ENCODE data around the gene LENG8. TPM values are rescaled to one million over a fixed set of nuclear protein-coding genes. Genes with fewer than 3 reads are reported as not detected.
A peak's percentile ranks its signal among the peaks of the same experiment; 100 is the strongest.
"Not testable (repeated sequence)": the region's sequence is repeated elsewhere in the genome, so short reads cannot be mapped to it uniquely, and the experiment has no call there.

The LENG8 gene
- total RNA-seq, 1 donor from 2014 or later: 52.5 TPM

DNA sequence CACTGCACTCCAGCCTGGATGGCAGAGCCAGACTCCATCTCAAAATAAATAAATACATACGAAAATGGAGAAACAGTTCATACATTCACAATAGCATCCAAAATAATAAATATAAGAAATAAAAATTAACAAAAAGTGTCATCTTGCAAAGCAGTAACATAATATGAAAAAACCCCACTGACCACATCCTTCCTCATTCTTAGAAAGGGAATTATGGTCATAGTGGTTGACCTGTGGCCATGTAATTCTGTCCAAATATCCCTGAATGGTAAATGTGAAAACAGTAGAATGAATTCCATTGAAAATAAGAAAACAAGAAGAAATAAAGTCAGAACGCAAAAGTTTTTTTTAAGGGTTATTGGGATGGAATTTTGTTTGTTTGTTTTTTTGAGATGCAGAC, 31.1 kb downstream of the LENG8 start:
- no peak for DNase-seq (ENCODE audit: low read depth)

DNA sequence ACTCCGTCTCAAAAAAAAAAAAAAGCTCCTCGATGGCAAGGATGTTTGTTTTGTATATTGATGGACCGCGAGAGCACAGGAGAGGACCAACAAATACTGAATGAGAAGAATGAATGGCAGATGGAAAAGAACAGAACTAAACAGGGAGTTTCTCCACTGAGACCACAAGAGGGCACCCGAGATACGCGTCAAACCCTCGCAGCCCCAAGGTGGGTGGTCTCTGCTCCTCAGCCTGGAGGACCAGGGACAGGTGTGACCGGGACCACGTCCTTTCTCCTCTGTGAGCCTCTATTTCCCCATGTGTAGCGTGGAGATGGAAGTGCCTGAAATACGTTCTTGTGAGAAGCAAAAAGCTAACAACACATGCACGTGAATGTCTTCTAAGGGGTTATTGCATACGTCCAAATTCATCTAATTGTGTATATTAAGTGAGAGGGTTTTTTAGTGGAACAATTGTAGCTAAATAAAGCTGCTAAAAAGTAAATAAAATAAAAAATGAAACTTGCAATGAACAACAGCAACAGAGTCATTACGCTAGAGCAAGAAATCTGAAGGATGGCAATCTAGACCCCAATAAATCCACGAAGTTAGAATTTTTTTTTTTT, 32.4 kb downstream of the LENG8 start:
- peak; percentile 22 for DNase-seq (ENCODE audit: low read depth)

DNA sequence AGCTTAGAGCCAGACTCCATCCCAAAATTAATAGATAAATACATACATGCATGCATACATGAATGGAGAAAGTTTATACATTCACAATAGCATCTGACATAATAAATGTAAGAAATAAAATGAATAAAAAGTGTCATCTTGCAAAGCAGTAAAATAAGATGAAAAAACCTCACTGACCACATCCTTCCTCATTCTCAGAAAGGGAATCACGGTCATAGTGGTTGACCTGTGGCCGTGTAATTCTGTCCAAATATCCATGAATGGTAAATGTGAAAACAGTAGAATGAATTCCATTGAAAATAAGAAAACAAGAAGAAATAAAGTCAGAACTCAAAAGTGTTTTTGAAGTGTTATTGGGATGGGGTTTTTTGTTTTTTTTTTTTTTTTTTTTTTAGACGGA, 33.9 kb downstream of the LENG8 start:
- DNase-seq (ENCODE audit: low read depth): no peak

GRCh38 chr19:54484451-54484850, 35.5 kb downstream of the LENG8 start:
- DNase-seq (ENCODE audit: low read depth): no peak

DNA sequence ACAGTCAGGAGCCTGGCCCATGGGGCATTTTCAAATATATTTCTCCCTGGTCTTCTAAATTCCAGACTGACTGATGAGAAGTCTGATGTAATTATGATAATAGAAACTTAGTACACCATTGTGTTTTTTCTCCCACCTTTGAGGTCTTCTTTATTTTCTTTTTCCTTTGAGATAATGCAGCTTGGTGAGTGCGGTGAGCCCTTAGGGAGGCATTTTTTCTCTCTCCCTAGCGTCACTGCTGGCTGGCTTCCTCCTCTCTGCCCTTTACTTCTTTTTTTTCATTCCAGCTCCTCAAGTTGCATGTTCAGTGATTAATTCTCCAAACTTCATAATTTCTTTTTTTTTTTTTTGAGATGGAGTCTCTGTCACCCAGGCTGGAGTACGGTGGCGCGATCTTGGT, 36.9 kb downstream of the LENG8 start:
- no peak for DNase-seq (ENCODE audit: low read depth)

DNA sequence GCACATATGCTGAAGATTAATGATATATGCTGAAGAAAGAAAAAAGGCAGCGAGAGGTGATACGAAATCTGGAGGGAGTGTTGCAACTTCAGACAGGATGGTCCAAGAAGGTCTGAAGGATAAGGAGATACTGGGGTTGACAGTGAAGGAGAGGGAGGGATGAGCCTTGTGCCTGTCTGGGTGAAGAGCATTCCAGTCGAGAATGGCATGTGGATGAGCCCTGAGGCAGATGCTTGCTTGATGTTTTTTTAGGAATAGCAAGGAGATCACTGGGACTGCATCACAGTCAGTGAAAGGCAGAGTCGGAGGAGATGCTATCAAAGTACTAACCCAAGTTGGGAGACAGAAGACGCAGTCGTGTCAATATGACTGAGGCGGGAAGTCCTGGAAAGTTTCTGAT, 40.3 kb downstream of the LENG8 start:
- no peak for DNase-seq (ENCODE audit: low read depth)

- no peak for DNase-seq (ENCODE audit: low read depth)
These were observed 40.8 kb downstream of the LENG8 start for GRCh38 chr19:54489766-54490165.

DNA sequence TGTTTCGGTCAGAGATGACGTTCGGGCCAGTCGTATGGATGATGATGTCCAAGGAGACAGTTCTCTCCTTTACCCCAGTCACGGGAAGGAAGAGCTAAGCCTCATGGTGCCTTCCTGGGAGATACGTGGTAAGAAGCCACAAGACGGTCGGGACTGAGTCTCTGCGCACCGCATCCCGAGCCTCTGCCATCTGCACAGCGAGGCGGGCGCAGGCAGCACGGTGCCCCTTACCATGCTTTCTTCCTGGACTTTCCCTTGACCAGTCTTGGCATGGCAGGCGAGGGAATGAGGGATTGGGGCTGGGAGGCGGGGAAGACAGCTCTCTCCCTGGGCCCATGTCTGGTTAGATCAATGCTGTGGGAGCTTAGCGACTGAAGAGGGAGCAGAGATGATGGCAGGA, 43.6 kb downstream of the LENG8 start:
- DNase-seq (ENCODE audit: low read depth): no peak

DNA sequence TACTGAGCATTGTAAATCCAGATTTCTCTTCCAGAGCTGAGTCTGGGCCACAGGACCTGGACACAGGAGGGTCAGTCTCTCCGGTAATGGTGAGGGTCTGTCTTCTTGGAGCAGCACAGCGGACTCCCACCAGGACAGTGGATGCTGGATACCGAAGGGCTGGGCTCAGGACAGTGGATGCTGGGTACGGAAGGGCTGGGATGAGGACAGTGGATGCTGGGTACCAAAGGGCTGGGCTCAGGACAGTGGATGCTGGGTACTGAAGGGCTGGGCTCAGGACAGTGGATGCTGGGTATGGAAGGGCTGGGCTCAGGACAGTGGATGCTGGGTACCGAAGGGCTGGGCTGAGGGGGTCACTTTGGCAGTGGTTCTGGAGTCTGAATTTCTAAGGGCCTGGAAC, 44.1 kb downstream of the LENG8 start:
- DNase-seq (ENCODE audit: low read depth): not testable (repeated sequence)

- no peak for DNase-seq (ENCODE audit: low read depth)
These were observed 45.1 kb downstream of the LENG8 start for GRCh38 chr19:54493967-54494585.

DNA sequence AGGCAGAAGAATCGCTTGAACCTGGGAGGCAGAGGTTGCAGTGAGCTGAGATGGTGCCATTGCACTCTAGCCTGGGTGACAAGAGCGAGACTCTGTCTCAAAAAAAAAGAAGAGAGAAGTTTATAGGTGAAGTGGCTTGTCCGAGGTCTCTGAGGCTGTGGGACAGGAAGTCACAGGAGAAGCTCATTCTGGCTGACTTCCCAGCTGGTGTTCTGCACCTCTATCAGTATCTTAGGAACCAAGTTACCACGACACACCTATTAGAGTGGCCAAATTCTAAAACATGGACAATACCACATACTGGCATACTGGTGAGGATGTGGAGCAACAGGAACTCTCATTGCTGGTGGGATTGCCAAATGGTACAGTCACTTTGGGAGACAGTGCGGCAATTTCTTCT, 46.3 kb downstream of the LENG8 start:
- DNase-seq (ENCODE audit: low read depth): not testable (repeated sequence)

DNA sequence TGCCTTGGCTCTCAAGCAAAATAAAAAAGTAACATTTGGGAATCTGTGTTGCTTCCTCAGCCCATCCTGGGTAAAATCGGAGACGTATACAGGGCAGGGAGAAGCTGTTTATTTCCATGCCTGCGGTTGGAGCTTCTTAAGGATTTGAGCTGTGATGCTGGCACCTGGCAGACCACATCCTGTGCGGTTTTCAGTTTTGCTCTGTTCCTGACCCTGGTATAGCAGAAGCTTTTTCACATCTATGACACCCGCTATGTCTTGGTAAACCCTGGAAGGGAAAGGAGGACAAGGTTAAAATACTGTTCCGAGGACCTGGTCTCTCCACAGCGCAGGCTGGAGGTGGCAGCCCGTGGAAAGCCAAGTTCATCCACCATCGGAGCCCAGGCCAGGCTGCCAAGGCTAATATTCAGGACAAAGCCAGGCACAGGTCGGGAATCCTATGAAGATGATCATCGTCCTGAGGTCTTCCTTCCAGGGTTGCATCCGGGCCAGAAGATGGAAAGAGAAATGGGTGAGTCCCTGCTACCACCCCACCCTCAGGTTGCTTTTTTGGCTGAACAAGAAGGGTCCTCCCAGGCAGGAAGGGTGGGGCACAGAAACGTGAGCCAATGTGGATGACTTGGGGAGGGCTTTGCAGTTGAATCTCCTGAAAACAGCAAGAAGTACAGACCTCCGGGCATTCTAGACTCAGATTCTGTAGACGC, 48.9 kb downstream of the LENG8 start:
- not testable (repeated sequence) for DNase-seq (ENCODE audit: low read depth)

DNA sequence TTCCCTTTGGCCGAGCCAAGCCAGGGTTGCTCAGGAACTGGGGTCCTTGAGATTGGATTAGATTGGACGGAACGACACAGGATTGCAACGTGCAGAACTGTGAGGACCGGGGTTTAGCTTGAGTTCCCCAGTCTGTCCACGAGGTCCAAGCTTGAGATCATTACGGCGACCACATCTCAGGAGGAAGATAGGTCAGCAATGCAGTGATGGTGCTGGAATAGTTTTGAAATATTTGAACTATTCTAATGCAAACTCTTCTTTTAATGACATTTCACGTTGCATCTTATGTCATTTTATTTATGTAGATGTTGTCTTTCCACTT, 49.4 kb downstream of the LENG8 start:
- DNase-seq (ENCODE audit: low read depth): not testable (repeated sequence)

GRCh38 chr19:54502518-54503048, 53.6 kb downstream of the LENG8 start, which contains the start of gene LAIR2:
Gene LAIR2 (plus strand): TSS chr19:54502831. CDS start chr19:54502919, 88 bp downstream.
- no peak for DNase-seq (ENCODE audit: low read depth)

- not testable (repeated sequence) for DNase-seq (ENCODE audit: low read depth)
These were observed 56.5 kb downstream of the LENG8 start for GRCh38 chr19:54505542-54505941.

DNA sequence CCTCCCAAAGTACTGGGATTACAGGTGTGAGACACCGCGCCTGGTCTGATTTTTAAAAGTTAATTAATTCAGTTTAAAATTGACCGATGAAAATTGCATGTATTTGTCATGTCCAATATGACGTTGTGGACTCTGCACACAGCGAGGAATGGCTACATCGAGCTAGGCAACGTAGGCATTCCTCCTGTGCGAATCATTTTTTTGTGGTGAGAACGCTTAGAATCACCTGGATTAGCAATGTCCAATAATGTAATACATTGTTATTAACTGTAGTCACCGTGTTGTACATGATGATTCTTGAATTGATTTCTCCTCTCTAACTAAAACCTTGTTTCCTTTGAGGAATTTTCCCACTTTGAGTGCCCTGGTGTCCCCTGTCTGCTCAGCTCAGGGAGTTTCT, 57.1 kb downstream of the LENG8 start:
- DNase-seq (ENCODE audit: low read depth): no peak

- not testable (repeated sequence) for DNase-seq (ENCODE audit: low read depth)
These were observed 58.2 kb downstream of the LENG8 start for GRCh38 chr19:54507038-54507717.

GRCh38 chr19:54507824-54508223, 58.8 kb downstream of the LENG8 start:
- DNase-seq (ENCODE audit: low read depth): no peak

GRCh38 chr19:54508487-54508886, 59.5 kb downstream of the LENG8 start:
- DNase-seq (ENCODE audit: low read depth): not testable (repeated sequence)

- DNase-seq (ENCODE audit: low read depth): not testable (repeated sequence)
These were observed 60.4 kb downstream of the LENG8 start for GRCh38 chr19:54509200-54509940.
